Erythroblast (primary cell): ENCODE measurements around the gene OTUB2.

Experiments
- GATA1 ChIP-seq: IDR thresholded peaks from 2 replicates; pipeline ENCODE4 v1.6.1; 2011; ENCODE audit warnings: low read depth, mild to moderate bottlenecking, control low read depth, low read length, moderate library complexity
- POLR2A ChIP-seq: IDR thresholded peaks from 2 replicates; pipeline ENCODE4 v1.6.1; 2011; ENCODE audit warnings: mild to moderate bottlenecking, low read length

DNA sequence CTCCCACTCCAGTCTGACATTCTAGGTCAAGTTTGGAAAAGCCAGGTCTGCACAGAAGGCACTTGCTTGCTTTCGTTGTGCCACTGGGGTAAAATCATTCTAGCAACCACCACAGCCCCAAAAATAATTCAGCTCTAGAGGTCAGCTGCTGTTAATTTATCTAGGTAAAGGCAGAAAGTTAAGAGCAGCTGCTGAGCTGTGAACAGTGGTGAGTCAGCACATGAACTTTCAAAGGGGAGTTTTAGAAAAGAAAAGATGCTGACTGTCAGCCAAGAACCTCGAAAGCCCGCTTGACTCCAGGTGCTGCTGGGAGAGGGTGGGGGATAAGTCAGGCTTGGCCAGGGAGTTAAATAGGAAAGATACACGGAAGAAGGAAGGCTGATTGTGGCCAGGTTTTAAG is 16.4 kb upstream of the OTUB2 start:
- TF ChIP-seq POLR2A = no peak
- no peak for TF ChIP-seq GATA1
